GM12874 (cell line): Measurements from ENCODE around the gene FABP3.

Experiments used
- CTCF ChIP-seq: IDR thresholded peaks from 2 replicates; pipeline ENCODE4 v1.5.1; 2011; ENCODE audit warnings: low read depth, mild to moderate bottlenecking, control low read depth, low read length, moderate library complexity; ENCODE audit not compliant: insufficient read depth

Gene FABP3

DNA sequence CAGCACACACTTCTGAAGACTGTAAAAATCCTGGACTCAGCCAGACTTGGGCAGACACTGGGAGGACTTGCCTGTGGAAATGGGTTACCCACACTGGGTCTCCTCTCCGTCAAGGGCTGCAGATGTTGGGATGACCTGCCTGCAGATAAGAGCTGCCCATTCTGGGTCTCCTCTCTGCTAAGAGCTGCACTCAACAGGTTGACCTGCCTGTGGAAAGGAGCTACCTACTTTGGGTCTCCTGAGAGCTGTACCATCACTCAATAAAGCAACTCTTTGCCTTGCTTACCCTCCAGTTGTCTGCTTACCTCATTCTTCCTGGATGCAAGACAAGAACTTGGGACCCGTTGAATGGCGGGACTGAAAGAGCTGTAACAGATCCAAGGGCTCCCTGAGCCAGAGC is 47.9 kb downstream of the FABP3 start:
- TF ChIP-seq CTCF = no peak

DNA sequence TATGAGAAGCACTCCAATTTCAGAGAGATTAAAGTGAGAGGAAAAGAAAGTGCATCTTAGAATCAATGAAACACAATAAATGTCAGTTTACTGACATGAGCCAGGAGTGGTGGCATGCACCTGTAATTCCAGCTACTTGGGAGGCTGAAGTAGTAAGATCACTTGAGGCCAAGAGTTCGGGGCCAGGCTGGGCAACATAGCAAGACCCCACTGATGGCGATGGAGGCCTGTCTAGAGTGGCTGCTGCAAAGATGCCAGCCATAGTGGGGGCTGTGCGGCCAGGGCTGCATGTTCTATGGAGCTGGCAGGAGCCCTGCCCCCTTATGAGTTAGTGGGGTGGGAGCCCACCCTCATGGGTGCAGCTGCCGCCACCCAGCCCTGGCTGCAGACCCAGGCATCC is 48.8 kb downstream of the FABP3 start:
- TF ChIP-seq CTCF = no peak

- no peak for TF ChIP-seq CTCF
These were observed 54.7 kb downstream of the FABP3 start for GRCh38 chr1:31318146-31318545.

GRCh38 chr1:31315902-31316301 is 57.0 kb downstream of the FABP3 start:
- TF ChIP-seq CTCF = no peak
